ENCODE measurements around the gene GTPBP3.
A peak's percentile ranks its signal among the peaks of the same experiment; 100 is the strongest.

DNA sequence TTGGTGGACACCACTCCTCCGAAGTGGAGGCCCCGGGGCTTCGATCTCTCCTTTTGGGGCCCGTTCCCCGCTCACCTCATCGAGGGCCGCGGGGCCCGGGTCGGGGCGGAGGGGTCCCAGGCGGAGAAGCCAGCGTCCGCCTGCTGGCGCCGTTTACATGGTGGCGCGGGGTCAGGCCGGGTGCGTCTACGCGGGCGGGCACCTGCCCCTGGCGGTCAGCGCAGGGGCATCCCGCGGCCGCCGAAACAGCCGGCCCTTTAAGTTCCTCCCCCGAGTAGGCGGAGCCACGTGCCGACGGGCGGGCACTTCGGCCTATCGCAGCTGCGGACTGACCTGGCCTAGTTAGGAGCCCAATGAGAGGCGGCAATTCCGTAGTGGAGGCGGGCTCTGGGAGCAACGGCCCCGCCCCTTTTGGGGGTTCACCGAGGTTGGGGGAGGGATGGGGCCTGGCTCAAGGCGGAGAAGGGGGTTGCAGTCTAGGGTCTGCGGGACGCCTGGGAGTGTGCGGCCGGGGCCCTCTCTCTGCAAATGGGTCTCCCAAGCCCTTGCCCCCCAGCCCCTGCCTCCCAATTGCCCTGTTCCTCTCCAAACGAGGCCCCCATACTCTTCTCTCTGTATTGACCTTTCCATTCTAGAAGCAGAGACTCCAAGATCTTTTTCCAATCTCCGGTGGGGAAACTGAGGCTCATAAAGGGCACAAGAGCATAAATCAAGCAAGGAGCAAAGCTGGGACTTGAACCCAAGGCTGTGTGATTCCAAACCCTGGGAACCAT lies 34.0 kb upstream of the GTPBP3 start, which contains the start of gene ABHD8:
- TF ChIP-seq, protein P1, sequence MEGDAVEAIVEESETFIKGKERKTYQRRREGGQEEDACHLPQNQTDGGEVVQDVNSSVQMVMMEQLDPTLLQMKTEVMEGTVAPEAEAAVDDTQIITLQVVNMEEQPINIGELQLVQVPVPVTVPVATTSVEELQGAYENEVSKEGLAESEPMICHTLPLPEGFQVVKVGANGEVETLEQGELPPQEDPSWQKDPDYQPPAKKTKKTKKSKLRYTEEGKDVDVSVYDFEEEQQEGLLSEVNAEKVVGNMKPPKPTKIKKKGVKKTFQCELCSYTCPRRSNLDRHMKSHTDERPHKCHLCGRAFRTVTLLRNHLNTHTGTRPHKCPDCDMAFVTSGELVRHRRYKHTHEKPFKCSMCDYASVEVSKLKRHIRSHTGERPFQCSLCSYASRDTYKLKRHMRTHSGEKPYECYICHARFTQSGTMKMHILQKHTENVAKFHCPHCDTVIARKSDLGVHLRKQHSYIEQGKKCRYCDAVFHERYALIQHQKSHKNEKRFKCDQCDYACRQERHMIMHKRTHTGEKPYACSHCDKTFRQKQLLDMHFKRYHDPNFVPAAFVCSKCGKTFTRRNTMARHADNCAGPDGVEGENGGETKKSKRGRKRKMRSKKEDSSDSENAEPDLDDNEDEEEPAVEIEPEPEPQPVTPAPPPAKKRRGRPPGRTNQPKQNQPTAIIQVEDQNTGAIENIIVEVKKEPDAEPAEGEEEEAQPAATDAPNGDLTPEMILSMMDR (IDR thresholded peaks at IDR 0.05) = peak; percentile 40 to 72
- TF ChIP-seq POLR2A (IDR thresholded peaks at IDR 0.05) = no peak
- TF ChIP-seq EP300 (IDR thresholded peaks at IDR 0.05) = no peak
- TF ChIP-seq POLR2AphosphoS5 (IDR thresholded peaks at IDR 0.05) = no peak
